Prostate gland (tissue), 2 donors: ENCODE measurements around the gene FAM83C. TPM values are rescaled to one million over a fixed set of nuclear protein-coding genes. Genes with fewer than 3 reads are reported as not detected.

Source experiments
- DNase-seq: peaks from one replicate; pipeline ENCODE4 v3.0.0-alpha.2; 2019; ENCODE audit warnings: low spot score
- H3K27ac ChIP-seq, 2 donors: fragments of 200-600 bp; sonication (generic); 2 replicates each; pipeline ENCODE4 v1.5.1; 2017 to 2019
- H3K27me3 ChIP-seq: fragments of 200-600 bp; sonication (generic); replicated peaks from 2 replicates; pipeline ENCODE4 v1.5.1; 2019; ENCODE audit not compliant: insufficient read depth
- H3K36me3 ChIP-seq, 2 donors: fragments of 200-600 bp; sonication (generic); 1 replicate in 1 of 2; 2 replicates in 1 of 2; pipeline versions ENCODE4 v1.5.1 to v1.8.1; 2017 to 2019
- H3K4me1 ChIP-seq: fragments of 200-600 bp; sonication (generic); replicated peaks from 2 replicates; pipeline ENCODE4 v1.5.1; 2019
- H3K4me3 ChIP-seq, 2 donors: fragments of 200-600 bp; sonication (generic); 2 replicates each; pipeline ENCODE4 v1.5.1; 2017 to 2019
- H3K9me3 ChIP-seq: fragments of 200-600 bp; sonication (generic); 2 replicates; pipeline ENCODE4 v1.5.1; 2017
- CTCF ChIP-seq, 4 experiments: fragments of 200-600 bp in 2 of 4; fragments of 450-650 bp in 2 of 4; sonication (generic) in 2 of 4; IDR thresholded peaks; 1 replicate in 3 of 4; 2 replicates in 1 of 4; pipeline ENCODE4 v1.5.1; 2016 to 2019; ENCODE audit warnings: antibody characterized with exemption in 4 of 4, mild to moderate bottlenecking in 2 of 4, moderate library complexity in 2 of 4
- POLR2A ChIP-seq: fragments of 450-650 bp; IDR thresholded peaks from one replicate; pipeline ENCODE4 v1.6.1; 2016; ENCODE audit warnings: antibody characterized with exemption, mild to moderate bottlenecking
- POLR2AphosphoS5 ChIP-seq: sonication (generic); formaldehyde crosslinking; IDR thresholded peaks from one replicate; pipeline ENCODE4 v1.6.1; 2017; ENCODE audit warnings: antibody characterized with exemption
- WGBS: methylation state at CpG from one replicate; pipeline ENCODE4 v1.1.5; 2018; 5-methylcytosine and 5-hydroxymethylcytosine counted together
- intact Hi-C: fragments of 100-400 bp; cut with DNase I; formaldehyde crosslinking; loops from one replicate; pipeline ENCODE4 v1.14.2; 2022
- total RNA-seq, 2 donors: library from RNA; depleted of rRNA; stranded (reverse); fragments of >200 nt; gene quantifications; one replicate each; pipeline ENCODE4 v1.1.0, GENCODE V29; 2016

Gene FAM83C
- total RNA-seq, 2 donors from 2014 or later: 0.28 to 0.36 TPM

GRCh38 chr20:35292504-35293285, 470 bp upstream of the FAM83C start:
- Histone ChIP-seq H3K4me1 (no peaks in the 10 kb centered on the region), H3K9me3 (no peaks in the 10 kb centered on the region), H3K4me3 (no peak overlapping the region), H3K27me3 (no peaks in the 10 kb centered on the region), H3K27ac (no peak overlapping the region), H3K36me3 (no peaks in the 10 kb centered on the region)
- TF ChIP-seq POLR2AphosphoS5 (no peak), CTCF (IDR thresholded peaks at IDR 0.05) (no peak), POLR2A (no peak)
- DNase-seq: no peak
- intact Hi-C loops: no loop called here
- 70% methylated on average over 21 of the region's 23 CpGs for WGBS

GRCh38 chr20:35290887-35291417, 1.3 kb downstream of the FAM83C start:
- intact Hi-C loops: no loop called here
- Histone ChIP-seq H3K4me3 (no peak overlapping the region), H3K4me1 (no peaks in the 10 kb centered on the region), H3K27ac (no peak overlapping the region), H3K9me3 (no peaks in the 10 kb centered on the region), H3K36me3 (no peaks in the 10 kb centered on the region), H3K27me3 (no peaks in the 10 kb centered on the region)
- 91% methylated on average over 7 of the region's 7 CpGs for WGBS
- no peak for DNase-seq
- TF ChIP-seq POLR2AphosphoS5: no peak
- TF ChIP-seq CTCF (IDR thresholded peaks at IDR 0.05): no peak

- no peaks in the 10 kb centered on the region for H3K9me3 ChIP-seq
- intact Hi-C loops: no loop called here
- no peak overlapping the region for H3K27ac ChIP-seq
- TF ChIP-seq CTCF (IDR thresholded peaks at IDR 0.05) (no peak), POLR2AphosphoS5 (no peak)
- H3K36me3 ChIP-seq: no peaks in the 10 kb centered on the region
- H3K27me3 ChIP-seq: no peaks in the 10 kb centered on the region
- no peak overlapping the region for H3K4me3 ChIP-seq
- 54% methylated on average over 7 of the region's 7 CpGs for WGBS
- DNase-seq: no peak
- H3K4me1 ChIP-seq: no peaks in the 10 kb centered on the region
Observed at GRCh38 chr20:35290186-35290886, 1.9 kb downstream of the FAM83C start.

GRCh38 chr20:35288325-35289060, 3.7 kb downstream of the FAM83C start:
- WGBS: 87% methylated on average over 18 of the region's 19 CpGs
- TF ChIP-seq POLR2A: no peak
- TF ChIP-seq POLR2AphosphoS5: no peak
- no peak for TF ChIP-seq CTCF (IDR thresholded peaks at IDR 0.05)
- intact Hi-C loops: no loop called here
- no peak overlapping the region for H3K27ac ChIP-seq
- no peaks in the 10 kb centered on the region for H3K27me3 ChIP-seq
- no peaks in the 10 kb centered on the region for H3K9me3 ChIP-seq
- no peak overlapping the region for H3K4me3 ChIP-seq
- no peaks in the 10 kb centered on the region for H3K36me3 ChIP-seq
- DNase-seq: no peak
- H3K4me1 ChIP-seq: no peaks in the 10 kb centered on the region
